ENCODE results near the gene SHANK3.

DNA sequence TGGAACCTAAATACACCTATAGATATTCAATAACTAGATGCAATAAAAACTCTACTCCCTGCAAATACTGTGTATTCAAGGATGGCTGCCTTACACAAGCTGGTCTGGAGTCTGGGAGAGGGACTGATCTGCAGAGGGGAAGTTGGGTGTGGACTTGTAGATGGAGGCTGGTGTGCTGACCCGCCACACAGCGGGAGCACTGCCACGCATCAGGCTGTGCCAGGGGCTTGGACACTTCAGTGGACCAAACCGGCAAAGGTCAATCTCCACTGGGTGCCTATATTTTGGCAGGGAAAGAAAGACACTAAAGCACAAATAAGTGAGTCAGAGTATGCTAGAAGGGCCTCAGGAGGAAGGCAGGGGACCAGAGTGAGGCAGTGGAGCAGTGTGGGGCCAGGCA, 2.1 kb upstream of the SHANK3 start:
- no peak for TF ChIP-seq CTCF (IDR thresholded peaks at IDR 0.05)
- TF ChIP-seq EZH2 (IDR thresholded peaks at IDR 0.05; ENCODE audit: borderline replicate concordance, insufficient read depth, low read depth, low read length, poor library complexity, severe bottlenecking), result no peak
